PFSK-1 (cell line): Measurements from ENCODE around the gene ST3GAL2.

Source experiments
- POLR2AphosphoS5 ChIP-seq: IDR thresholded peaks from 2 replicates; pipeline ENCODE4 v1.6.1; 2012; ENCODE audit warnings: low read depth, mild to moderate bottlenecking, control low read depth, low read length, moderate library complexity
- REST ChIP-seq, 2 experiments: IDR thresholded peaks; 2 replicates each; pipeline versions ENCODE4 v1.6.1 to v1.8.0; 2011 to 2012; ENCODE audit warnings: low read depth in 2 of 2, low read length in 2 of 2, control low read depth in 1 of 2, inconsistent platforms in 1 of 2, mild to moderate bottlenecking in 1 of 2, moderate library complexity in 1 of 2; ENCODE audit not compliant: insufficient read depth in 1 of 2
- SIN3A ChIP-seq: IDR thresholded peaks from 2 replicates; pipeline ENCODE4 v1.6.1; 2012; ENCODE audit warnings: mild to moderate bottlenecking, low read length, moderate library complexity, borderline replicate concordance; ENCODE audit not compliant: insufficient read depth
- TAF1 ChIP-seq: IDR thresholded peaks from 2 replicates; pipeline ENCODE4 v1.6.1; 2012; ENCODE audit warnings: low read length, control low read depth, borderline replicate concordance; ENCODE audit not compliant: insufficient read depth

- TF ChIP-seq TAF1 (no peak), POLR2AphosphoS5 (no peak), SIN3A (no peak), REST (IDR thresholded peaks at IDR 0.05; ENCODE audit: insufficient read depth in 1 of 2, low read depth in 2 of 2, low read length in 2 of 2) (no peak)
These were observed 45.2 kb downstream of the ST3GAL2 start for GRCh38 chr16:70393662-70394061.
